Fibroblast of villous mesenchyme (primary cell): ENCODE results near the gene DCLK1. TPM values are rescaled to one million over a fixed set of nuclear protein-coding genes. Genes with fewer than 3 reads are reported as not detected.

Source experiments
- DNase-seq: peaks from one replicate; pipeline ENCODE4 v3.0.0-alpha.2; 2010; ENCODE audit warnings: low read depth
- H3K4me3 ChIP-seq: 2 replicates; pipeline ENCODE4 v1.5.1; 2011; ENCODE audit warnings: low read depth, mild to moderate bottlenecking, low read length
- CTCF ChIP-seq: IDR thresholded peaks from 2 replicates; pipeline ENCODE4 v1.5.1; 2012; ENCODE audit warnings: low read depth, mild to moderate bottlenecking, low read length; ENCODE audit not compliant: insufficient read depth
- total RNA-seq: library from RNA; depleted of rRNA; stranded (reverse); fragments of >200 nt; gene quantifications from 2 replicates; pipeline ENCODE4 v1.2.3, GENCODE V29; 2012

DCLK1 gene
- total RNA-seq, 1 donor = 0.86 TPM

- H3K4me3 ChIP-seq = no peak overlapping the region
- DNase-seq = no peak
- TF ChIP-seq CTCF = no peak
Observed at GRCh38 chr13:36126491-36126890, 4.7 kb downstream of the DCLK1 start.

GRCh38 chr13:36125841-36126240 is 5.3 kb downstream of the DCLK1 start:
- no peak for DNase-seq
- TF ChIP-seq CTCF = no peak
- H3K4me3 ChIP-seq = no peak overlapping the region

GRCh38 chr13:36124236-36124822 is 6.9 kb downstream of the DCLK1 start:
- DNase-seq = no peak
- TF ChIP-seq CTCF = no peak
- H3K4me3 ChIP-seq = no peak overlapping the region

GRCh38 chr13:36115306-36115705 is 15.9 kb downstream of the DCLK1 start:
- no peak for DNase-seq
- H3K4me3 ChIP-seq = no peak overlapping the region
- no peak for TF ChIP-seq CTCF

GRCh38 chr13:36114233-36114632 is 16.9 kb downstream of the DCLK1 start:
- TF ChIP-seq CTCF = no peak
- no peak overlapping the region for H3K4me3 ChIP-seq
- DNase-seq = no peak

- no peak overlapping the region for H3K4me3 ChIP-seq
- TF ChIP-seq CTCF = no peak
- DNase-seq = no peak
Observed at GRCh38 chr13:36108954-36109353, 22.2 kb downstream of the DCLK1 start.

- DNase-seq = no peak
- TF ChIP-seq CTCF = no peak
- no peak overlapping the region for H3K4me3 ChIP-seq
Observed at GRCh38 chr13:36108342-36108741, 22.8 kb downstream of the DCLK1 start.
